Measurements from ENCODE around the gene CCNE1. TPM values are rescaled to one million over a fixed set of nuclear protein-coding genes. Genes with fewer than 3 reads are reported as not detected.

CCNE1 gene
- total and polyA plus RNA-seq, 2 experiments from 2014 or later: 26.1 to 38.3 TPM

DNA sequence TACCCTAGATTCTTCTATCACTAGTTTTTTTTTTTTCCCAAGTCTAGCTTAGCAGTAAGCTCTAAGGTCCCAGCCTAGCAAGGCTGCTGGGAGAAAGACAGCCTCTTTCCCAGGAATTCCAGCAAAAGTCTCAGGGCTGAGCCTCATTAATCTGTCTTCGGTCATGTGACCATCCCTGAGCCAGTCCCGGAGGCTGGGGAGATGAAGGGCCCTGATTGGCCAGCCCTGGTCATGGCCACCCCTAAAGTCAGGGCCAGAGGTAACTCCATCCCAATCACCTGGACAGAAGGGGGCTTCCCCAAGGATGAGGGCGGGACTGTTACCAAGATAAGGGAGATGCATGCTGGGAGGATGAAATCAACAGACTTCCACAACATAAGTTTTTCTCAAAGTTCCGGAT lies 43.3 kb downstream of the CCNE1 start (continued):
- TF ChIP-seq, protein P1, sequence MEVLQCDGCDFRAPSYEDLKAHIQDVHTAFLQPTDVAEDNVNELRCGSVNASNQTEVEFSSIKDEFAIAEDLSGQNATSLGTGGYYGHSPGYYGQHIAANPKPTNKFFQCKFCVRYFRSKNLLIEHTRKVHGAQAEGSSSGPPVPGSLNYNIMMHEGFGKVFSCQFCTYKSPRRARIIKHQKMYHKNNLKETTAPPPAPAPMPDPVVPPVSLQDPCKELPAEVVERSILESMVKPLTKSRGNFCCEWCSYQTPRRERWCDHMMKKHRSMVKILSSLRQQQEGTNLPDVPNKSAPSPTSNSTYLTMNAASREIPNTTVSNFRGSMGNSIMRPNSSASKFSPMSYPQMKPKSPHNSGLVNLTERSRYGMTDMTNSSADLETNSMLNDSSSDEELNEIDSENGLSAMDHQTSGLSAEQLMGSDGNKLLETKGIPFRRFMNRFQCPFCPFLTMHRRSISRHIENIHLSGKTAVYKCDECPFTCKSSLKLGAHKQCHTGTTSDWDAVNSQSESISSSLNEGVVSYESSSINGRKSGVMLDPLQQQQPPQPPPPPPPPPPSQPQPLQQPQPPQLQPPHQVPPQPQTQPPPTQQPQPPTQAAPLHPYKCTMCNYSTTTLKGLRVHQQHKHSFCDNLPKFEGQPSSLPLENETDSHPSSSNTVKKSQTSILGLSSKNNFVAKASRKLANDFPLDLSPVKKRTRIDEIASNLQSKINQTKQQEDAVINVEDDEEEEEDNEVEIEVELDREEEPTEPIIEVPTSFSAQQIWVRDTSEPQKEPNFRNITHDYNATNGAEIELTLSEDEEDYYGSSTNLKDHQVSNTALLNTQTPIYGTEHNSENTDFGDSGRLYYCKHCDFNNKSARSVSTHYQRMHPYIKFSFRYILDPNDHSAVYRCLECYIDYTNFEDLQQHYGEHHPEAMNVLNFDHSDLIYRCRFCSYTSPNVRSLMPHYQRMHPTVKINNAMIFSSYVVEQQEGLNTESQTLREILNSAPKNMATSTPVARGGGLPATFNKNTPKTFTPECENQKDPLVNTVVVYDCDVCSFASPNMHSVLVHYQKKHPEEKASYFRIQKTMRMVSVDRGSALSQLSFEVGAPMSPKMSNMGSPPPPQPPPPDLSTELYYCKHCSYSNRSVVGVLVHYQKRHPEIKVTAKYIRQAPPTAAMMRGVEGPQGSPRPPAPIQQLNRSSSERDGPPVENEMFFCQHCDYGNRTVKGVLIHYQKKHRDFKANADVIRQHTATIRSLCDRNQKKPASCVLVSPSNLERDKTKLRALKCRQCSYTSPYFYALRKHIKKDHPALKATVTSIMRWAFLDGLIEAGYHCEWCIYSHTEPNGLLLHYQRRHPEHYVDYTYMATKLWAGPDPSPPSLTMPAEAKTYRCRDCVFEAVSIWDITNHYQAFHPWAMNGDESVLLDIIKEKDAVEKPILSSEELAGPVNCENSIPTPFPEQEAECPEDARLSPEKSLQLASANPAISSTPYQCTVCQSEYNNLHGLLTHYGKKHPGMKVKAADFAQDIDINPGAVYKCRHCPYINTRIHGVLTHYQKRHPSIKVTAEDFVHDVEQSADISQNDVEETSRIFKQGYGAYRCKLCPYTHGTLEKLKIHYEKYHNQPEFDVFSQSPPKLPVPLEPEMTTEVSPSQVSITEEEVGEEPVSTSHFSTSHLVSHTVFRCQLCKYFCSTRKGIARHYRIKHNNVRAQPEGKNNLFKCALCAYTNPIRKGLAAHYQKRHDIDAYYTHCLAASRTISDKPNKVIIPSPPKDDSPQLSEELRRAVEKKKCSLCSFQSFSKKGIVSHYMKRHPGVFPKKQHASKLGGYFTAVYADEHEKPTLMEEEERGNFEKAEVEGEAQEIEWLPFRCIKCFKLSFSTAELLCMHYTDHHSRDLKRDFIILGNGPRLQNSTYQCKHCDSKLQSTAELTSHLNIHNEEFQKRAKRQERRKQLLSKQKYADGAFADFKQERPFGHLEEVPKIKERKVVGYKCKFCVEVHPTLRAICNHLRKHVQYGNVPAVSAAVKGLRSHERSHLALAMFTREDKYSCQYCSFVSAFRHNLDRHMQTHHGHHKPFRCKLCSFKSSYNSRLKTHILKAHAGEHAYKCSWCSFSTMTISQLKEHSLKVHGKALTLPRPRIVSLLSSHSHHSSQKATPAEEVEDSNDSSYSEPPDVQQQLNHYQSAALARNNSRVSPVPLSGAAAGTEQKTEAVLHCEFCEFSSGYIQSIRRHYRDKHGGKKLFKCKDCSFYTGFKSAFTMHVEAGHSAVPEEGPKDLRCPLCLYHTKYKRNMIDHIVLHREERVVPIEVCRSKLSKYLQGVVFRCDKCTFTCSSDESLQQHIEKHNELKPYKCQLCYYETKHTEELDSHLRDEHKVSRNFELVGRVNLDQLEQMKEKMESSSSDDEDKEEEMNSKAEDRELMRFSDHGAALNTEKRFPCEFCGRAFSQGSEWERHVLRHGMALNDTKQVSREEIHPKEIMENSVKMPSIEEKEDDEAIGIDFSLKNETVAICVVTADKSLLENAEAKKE (CRISPR knock-in tag; IDR thresholded peaks at IDR 0.05): no peak
- no peak for TF ChIP-seq POLR2AphosphoS5 (IDR thresholded peaks at IDR 0.05; ENCODE audit: low read depth)
- TF ChIP-seq ZNF114 (CRISPR knock-in tag; IDR thresholded peaks at IDR 0.05): no peak
- no peak for TF ChIP-seq CTCF (conservative IDR thresholded peaks at IDR 0.05; ENCODE audit: low read depth in 2 of 2)
- TF ChIP-seq EZH2 (IDR thresholded peaks at IDR 0.05; ENCODE audit: low read depth, unreplicated experiment): no peak
- no peak for TF ChIP-seq REST (IDR thresholded peaks at IDR 0.05; ENCODE audit: unreplicated experiment)
- TF ChIP-seq CREB1 (CRISPR knock-in tag; IDR thresholded peaks at IDR 0.05; ENCODE audit: low read depth): no peak
- TF ChIP-seq JUNB (IDR thresholded peaks at IDR 0.05; ENCODE audit: unreplicated experiment): no peak
